Bronchial epithelial cell (primary cell): Measurements from ENCODE around the gene GABARAPL2. TPM values are rescaled to one million over a fixed set of nuclear protein-coding genes. Genes with fewer than 3 reads are reported as not detected.
A peak's percentile ranks its signal among the peaks of the same experiment; 100 is the strongest.
"Not testable (repeated sequence)": the region's sequence is repeated elsewhere in the genome, so short reads cannot be mapped to it uniquely, and the experiment has no call there.

ENCODE experiments used
- DNase-seq: peaks from one replicate; pipeline ENCODE4 v3.0.0-alpha.2; 2010; ENCODE audit warnings: low read depth
- FAIRE-seq: peaks from 2 replicates; lab custom pipeline; 2011; peaks lifted over from hg19 to GRCh38; lab: Jason Lieb, UNC
- H3K27me3 ChIP-seq: 2 replicates; pipeline ENCODE4 v1.5.1; 2011; ENCODE audit warnings: low read length; ENCODE audit not compliant: control insufficient read depth, insufficient read depth
- H3K36me3 ChIP-seq: 2 replicates; pipeline ENCODE4 v1.5.1; 2011; ENCODE audit warnings: low read length; ENCODE audit not compliant: control insufficient read depth, insufficient read depth
- H3K4me3 ChIP-seq: 2 replicates; pipeline ENCODE4 v1.5.1; 2011; ENCODE audit warnings: mild to moderate bottlenecking, low read depth, low read length, control low read depth
- total RNA-seq: library from RNA; depleted of rRNA; stranded (reverse); fragments of >200 nt; gene quantifications from 2 replicates; pipeline ENCODE4 v1.2.1, GENCODE V29; 2014
- TF ChIP-seq, protein P1 (sequence below): IDR thresholded peaks from 2 replicates; pipeline ENCODE4 v1.5.1; 2011; ENCODE audit warnings: mild to moderate bottlenecking, moderate library complexity, low read length, control low read depth, inconsistent platforms; ENCODE audit not compliant: insufficient read depth, severe bottlenecking

Gene GABARAPL2
- total RNA-seq, 1 donor from 2014 or later: 27.6 TPM

- peak; percentile 20 for DNase-seq
- H3K4me3 ChIP-seq: no peak overlapping the region
- TF ChIP-seq, protein P1, sequence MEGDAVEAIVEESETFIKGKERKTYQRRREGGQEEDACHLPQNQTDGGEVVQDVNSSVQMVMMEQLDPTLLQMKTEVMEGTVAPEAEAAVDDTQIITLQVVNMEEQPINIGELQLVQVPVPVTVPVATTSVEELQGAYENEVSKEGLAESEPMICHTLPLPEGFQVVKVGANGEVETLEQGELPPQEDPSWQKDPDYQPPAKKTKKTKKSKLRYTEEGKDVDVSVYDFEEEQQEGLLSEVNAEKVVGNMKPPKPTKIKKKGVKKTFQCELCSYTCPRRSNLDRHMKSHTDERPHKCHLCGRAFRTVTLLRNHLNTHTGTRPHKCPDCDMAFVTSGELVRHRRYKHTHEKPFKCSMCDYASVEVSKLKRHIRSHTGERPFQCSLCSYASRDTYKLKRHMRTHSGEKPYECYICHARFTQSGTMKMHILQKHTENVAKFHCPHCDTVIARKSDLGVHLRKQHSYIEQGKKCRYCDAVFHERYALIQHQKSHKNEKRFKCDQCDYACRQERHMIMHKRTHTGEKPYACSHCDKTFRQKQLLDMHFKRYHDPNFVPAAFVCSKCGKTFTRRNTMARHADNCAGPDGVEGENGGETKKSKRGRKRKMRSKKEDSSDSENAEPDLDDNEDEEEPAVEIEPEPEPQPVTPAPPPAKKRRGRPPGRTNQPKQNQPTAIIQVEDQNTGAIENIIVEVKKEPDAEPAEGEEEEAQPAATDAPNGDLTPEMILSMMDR: no peak
- no peaks in the 10 kb centered on the region for H3K27me3 ChIP-seq
- FAIRE-seq: no peak
- H3K36me3 ChIP-seq: no peaks in the 10 kb centered on the region
These were observed 25.0 kb downstream of the GABARAPL2 start for GRCh38 chr16:75590920-75591843.

DNA sequence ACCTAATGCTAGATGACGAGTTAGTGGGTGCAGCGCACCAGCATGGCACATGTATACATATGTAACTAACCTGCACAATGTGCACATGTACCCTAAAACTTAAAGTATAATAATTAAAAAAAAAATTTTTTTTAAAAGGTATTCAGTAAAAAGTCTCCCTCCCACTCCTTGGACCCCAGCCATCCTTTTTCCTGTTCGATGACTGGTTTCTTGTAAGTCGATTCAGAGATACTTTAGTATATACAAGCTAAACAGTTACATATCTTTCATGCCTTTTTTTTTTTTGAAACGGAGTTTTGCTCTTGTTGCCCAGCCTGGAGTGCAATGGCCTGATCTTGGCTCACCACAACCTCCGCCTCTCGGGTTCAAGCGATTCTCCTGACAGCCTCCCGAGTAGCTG lies 25.7 kb downstream of the GABARAPL2 start:
- not testable (repeated sequence) for FAIRE-seq, H3K27me3 ChIP-seq, DNase-seq, H3K36me3 ChIP-seq, H3K4me3 ChIP-seq

DNA sequence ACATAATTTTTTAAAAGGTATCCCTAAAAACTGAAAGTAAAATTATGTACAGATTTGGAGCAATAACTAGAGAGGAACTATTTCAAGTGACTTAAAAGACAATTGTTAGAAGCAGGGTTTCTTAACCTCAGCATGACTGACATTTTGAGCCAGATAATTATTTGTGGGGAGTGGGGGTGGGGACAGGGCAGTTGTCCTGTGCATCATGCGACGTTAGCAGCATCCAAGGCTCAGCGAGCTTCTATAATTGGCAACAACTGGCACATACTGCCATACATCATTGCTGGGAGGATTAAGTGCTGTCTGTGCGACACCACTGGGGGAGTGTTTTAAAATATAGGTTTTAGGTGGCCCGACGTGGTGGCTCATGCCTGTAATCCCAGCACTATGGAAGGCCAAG lies 27.1 kb downstream of the GABARAPL2 start:
- DNase-seq (no peak), FAIRE-seq (no peak)
- H3K4me3 ChIP-seq: no peak overlapping the region
- TF ChIP-seq, protein P1: no peak
- H3K36me3 ChIP-seq: peaks cover 3% of the 10 kb centered on the region
- H3K27me3 ChIP-seq: no peaks in the 10 kb centered on the region

DNA sequence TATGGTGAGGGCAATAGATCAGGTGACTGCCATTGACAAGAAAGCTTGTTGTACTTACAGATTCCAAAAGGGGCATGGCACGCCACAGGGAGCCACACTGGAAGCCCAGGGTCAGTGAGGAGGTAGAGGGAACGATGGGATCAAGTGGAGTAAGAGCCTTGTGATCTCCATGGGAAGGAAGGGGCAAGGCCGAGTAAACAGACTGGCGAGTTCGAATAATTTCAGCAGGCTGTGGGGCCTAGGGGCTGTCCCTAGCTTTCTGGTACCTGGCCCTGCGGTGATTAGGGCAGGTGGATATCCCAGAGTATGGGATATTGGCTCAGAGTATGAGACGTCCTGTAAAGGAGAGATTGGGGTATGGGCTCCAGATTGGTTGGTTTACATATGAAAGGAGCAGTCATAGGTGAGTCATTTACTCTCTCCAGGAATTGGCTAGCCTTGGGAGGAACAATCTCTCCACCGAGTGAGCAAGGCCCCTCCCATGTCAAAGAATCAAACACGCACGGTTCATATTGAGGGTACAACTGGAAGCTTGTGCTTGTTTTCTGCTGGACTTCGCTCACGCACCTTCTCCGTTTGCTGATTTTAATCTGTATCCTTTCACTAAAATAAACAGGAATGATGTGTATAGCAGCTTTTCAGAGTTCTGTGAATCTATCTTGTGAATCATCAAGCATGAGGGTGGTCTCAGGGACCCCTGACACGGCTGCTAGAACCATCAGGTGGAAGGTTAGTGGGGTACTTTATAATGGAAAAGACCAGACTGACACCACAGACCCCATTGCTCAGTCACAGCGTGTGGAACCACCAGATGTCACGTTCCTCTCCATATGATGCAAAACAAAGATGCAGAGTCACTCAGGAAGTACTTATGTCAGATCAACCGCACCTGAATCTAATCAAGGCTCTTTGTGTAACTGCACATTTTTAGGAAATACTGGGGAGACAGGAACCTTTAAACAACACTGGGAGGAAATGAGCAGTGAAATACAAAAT lies 27.9 kb downstream of the GABARAPL2 start:
- DNase-seq (peak; percentile 89), FAIRE-seq (peak; percentile 7)
- TF ChIP-seq, protein P1: no peak
- H3K4me3 ChIP-seq: no peak overlapping the region
- H3K36me3 ChIP-seq: peaks cover 3% of the 10 kb centered on the region
- no peaks in the 10 kb centered on the region for H3K27me3 ChIP-seq

GRCh38 chr16:75599452-75600277 lies 33.5 kb downstream of the GABARAPL2 start:
- FAIRE-seq: no peak
- Histone ChIP-seq H3K36me3 (peaks cover 7% of the 10 kb centered on the region), H3K27me3 (no peaks in the 10 kb centered on the region), H3K4me3 (no peak overlapping the region)
- TF ChIP-seq, protein P1: no peak
- no peak for DNase-seq
